Measurements from ENCODE around the gene SUCLG2.

The SUCLG2 gene

GRCh38 chr3:67490658-67491057, 163.8 kb downstream of the SUCLG2 start:
- TF ChIP-seq CTCF (IDR thresholded peaks at IDR 0.05; ENCODE audit: control insufficient read depth, insufficient read depth, low read depth, low read length, missing control alignments) = no peak
- H3K4me3 ChIP-seq (ENCODE audit: control insufficient read depth, low read depth, low read length) = no peak overlapping the region

DNA sequence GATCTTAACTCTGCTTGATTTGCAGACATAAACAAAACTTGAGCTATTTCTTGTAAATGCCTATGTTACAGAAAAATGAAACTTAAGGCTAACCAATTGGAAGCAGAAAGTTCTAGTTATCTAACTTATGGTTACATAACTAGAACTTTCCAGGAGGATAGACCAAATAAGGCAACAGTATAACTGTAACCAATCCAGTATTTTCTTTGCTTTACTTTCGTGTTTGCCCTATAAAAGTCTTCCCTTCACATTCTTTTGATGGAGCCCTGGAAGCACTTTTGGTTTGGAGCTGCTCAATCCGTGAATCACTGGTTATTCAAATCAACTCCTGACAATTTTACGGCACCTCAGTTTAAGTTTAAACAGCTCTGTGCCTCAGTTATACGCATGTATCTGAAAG, 164.6 kb downstream of the SUCLG2 start:
- TF ChIP-seq CTCF (IDR thresholded peaks at IDR 0.05; ENCODE audit: control insufficient read depth, insufficient read depth, low read depth, low read length, missing control alignments) = no peak
- DNase-seq (ENCODE audit: low read depth) = peak; percentile 82
- no peak overlapping the region for H3K4me3 ChIP-seq (ENCODE audit: control insufficient read depth, low read depth, low read length)

More at GRCh38 chr3:67490658-67491057, 163.8 kb downstream of the SUCLG2 start:
- no peak for DNase-seq (ENCODE audit: low read depth)

DNA sequence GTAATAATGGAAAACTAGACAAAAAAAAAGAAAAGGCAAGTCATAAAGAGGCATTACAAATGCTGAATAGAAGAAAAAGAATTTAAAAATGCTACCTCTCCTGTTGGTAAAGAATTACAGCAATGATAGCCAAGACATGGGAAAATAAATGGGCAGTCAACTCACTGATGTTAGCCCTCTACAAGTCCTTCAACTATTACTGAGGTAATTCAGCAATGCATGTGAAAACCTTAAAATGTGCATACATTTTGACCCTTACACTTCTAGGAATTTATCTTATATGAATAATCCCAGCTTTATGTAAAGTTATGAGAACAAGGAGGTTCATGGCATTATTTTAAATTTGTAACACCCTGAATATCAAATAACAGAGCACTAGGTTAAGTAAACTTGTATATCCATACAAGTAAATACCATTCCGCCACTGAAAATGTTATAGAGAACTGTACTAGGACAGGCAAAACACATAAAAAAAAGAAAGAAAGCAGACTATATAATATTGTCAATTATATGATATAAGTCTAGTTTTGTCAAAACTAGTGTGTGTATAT, 166.8 kb downstream of the SUCLG2 start:
- no peak for TF ChIP-seq CTCF (IDR thresholded peaks at IDR 0.05; ENCODE audit: control insufficient read depth, insufficient read depth, low read depth, low read length, missing control alignments)
- DNase-seq (ENCODE audit: low read depth) = no peak
- no peak overlapping the region for H3K4me3 ChIP-seq (ENCODE audit: control insufficient read depth, low read depth, low read length)

GRCh38 chr3:67486883-67487282, 167.5 kb downstream of the SUCLG2 start:
- DNase-seq (ENCODE audit: low read depth) = no peak
- no peak for TF ChIP-seq CTCF (IDR thresholded peaks at IDR 0.05; ENCODE audit: control insufficient read depth, insufficient read depth, low read depth, low read length, missing control alignments)

DNA sequence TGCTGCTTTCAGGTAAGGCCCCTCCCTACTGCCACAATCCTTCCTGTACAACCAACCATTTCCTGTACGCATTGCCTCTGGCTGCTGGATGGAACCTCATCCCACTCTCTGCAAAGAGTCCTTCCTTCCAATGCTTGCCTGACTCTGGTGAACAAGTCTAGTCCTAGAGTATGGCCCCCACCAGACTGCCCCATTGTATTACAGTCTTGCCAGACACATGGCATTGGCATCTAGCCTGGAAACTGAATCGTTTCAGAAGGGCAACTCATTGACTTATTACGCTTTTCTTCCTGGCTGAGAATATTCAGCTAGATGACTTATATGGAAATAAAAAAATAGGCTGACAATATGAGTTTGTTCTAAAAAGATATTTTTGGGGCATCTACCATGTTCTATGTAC, 170.3 kb downstream of the SUCLG2 start:
- no peak for TF ChIP-seq CTCF (IDR thresholded peaks at IDR 0.05; ENCODE audit: control insufficient read depth, insufficient read depth, low read depth, low read length, missing control alignments)
- no peak for DNase-seq (ENCODE audit: low read depth)
- H3K4me3 ChIP-seq (ENCODE audit: control insufficient read depth, low read depth, low read length) = no peak overlapping the region

More at GRCh38 chr3:67486883-67487282, 167.5 kb downstream of the SUCLG2 start:
- H3K4me3 ChIP-seq (ENCODE audit: control insufficient read depth, low read depth, low read length) = no peak overlapping the region

- no peak for TF ChIP-seq CTCF (IDR thresholded peaks at IDR 0.05; ENCODE audit: control insufficient read depth, insufficient read depth, low read depth, low read length, missing control alignments)
- DNase-seq (ENCODE audit: low read depth) = no peak
Observed at GRCh38 chr3:67481126-67481525, 173.3 kb downstream of the SUCLG2 start.

GRCh38 chr3:67478423-67478822, 176.0 kb downstream of the SUCLG2 start:
- TF ChIP-seq CTCF (IDR thresholded peaks at IDR 0.05; ENCODE audit: control insufficient read depth, insufficient read depth, low read depth, low read length, missing control alignments) = no peak
- no peak overlapping the region for H3K4me3 ChIP-seq (ENCODE audit: control insufficient read depth, low read depth, low read length)
- DNase-seq (ENCODE audit: low read depth) = no peak

More at GRCh38 chr3:67481126-67481525, 173.3 kb downstream of the SUCLG2 start:
- H3K4me3 ChIP-seq (ENCODE audit: control insufficient read depth, low read depth, low read length) = no peak overlapping the region
